ENCODE measurements around the gene FGGY.

Gene FGGY

DNA sequence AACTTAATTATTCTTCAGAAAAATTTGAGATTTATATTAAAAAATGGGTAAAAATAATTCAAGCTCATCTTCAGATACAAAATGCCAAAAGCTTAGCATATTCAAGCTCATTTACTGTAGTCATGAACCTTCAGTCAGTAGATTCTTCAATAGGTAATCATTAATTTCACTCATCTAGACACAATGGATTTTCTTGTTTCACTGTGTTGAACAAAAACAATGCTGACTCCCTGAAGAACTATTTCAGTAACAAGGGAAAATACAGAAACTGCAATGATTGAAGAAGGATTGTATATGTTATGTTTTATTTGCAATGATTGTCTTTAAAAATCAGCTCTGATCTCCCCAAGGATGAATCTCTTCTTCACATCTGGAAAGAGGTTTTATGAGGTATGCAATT lies 508.7 kb downstream of the FGGY start:
- CTCF ChIA-PET: interaction anchor here (1.1 to 2.1 kb wide), 2 partner anchors 44 to 166 kb away, joined by 3 to 4 read pairs; no protein-coding TSS in a partner anchor
- TF ChIP-seq, protein P1, sequence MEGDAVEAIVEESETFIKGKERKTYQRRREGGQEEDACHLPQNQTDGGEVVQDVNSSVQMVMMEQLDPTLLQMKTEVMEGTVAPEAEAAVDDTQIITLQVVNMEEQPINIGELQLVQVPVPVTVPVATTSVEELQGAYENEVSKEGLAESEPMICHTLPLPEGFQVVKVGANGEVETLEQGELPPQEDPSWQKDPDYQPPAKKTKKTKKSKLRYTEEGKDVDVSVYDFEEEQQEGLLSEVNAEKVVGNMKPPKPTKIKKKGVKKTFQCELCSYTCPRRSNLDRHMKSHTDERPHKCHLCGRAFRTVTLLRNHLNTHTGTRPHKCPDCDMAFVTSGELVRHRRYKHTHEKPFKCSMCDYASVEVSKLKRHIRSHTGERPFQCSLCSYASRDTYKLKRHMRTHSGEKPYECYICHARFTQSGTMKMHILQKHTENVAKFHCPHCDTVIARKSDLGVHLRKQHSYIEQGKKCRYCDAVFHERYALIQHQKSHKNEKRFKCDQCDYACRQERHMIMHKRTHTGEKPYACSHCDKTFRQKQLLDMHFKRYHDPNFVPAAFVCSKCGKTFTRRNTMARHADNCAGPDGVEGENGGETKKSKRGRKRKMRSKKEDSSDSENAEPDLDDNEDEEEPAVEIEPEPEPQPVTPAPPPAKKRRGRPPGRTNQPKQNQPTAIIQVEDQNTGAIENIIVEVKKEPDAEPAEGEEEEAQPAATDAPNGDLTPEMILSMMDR (IDR thresholded peaks at IDR 0.05; ENCODE audit: control extremely low read depth, extremely low read depth, low read depth, missing control alignments): no peak
- no peak for DNase-seq (ENCODE audit: extremely low spot score)
- POLR2A ChIA-PET: no interaction called here
